Stimulated activated CD4-positive, alpha-beta T cell treated with anti-CD3 and anti-CD28 coated beads, Interleukin-1b, Interleukin-23, amount 100 ng/mL, for 48 hours (primary cell): ENCODE results near the gene VTCN1.
"Not testable (repeated sequence)": the region's sequence is repeated elsewhere in the genome, so short reads cannot be mapped to it uniquely, and the experiment has no call there.

Experiments
- DNase-seq: peaks from one replicate; pipeline ENCODE4 v3.0.0-alpha.2; 2020

The VTCN1 gene

DNA sequence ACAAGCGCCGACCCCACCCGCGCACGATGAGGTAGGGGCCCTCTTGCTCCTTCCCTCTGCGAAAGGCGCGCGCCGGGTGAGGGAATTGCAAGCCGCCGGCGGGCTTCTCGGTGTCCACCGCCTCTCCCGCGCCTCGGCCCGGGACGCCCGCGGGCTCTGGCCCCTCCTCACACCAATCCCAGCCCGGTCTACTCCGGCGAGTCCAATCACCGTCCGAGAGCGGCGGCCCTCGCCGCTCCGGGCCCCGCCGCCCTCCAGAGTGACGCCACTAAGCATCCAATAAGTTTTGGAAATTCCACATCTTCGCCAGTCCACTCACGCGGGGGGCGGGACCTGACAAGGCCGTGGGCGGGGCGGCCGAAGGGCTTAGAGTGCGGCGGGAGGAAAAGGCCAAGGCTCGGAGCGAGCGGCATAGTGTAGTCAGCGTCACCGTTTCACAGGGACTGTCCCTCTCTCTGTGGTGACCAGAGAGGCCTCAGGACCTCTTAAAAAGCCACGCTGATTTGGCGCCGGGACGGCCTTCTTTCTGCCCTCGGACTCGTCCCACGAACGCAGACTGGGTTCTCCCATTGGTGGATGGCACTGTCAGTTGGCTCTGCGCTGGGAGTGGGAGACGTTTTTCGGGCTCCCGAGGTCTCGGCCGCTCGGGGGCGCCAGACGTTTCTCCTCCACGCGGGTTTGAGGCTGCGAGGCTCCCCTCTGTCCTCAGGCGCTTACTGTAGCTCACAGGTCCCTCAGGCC lies 89.0 kb downstream of the VTCN1 start, which contains the start of gene TRIM45:
TSS of gene TRIM45 (minus strand) at position 161 of the 741 bp plus-strand sequence. CDS start 548 bp downstream, outside the sequence.
- peak; percentile 85 for DNase-seq

DNA sequence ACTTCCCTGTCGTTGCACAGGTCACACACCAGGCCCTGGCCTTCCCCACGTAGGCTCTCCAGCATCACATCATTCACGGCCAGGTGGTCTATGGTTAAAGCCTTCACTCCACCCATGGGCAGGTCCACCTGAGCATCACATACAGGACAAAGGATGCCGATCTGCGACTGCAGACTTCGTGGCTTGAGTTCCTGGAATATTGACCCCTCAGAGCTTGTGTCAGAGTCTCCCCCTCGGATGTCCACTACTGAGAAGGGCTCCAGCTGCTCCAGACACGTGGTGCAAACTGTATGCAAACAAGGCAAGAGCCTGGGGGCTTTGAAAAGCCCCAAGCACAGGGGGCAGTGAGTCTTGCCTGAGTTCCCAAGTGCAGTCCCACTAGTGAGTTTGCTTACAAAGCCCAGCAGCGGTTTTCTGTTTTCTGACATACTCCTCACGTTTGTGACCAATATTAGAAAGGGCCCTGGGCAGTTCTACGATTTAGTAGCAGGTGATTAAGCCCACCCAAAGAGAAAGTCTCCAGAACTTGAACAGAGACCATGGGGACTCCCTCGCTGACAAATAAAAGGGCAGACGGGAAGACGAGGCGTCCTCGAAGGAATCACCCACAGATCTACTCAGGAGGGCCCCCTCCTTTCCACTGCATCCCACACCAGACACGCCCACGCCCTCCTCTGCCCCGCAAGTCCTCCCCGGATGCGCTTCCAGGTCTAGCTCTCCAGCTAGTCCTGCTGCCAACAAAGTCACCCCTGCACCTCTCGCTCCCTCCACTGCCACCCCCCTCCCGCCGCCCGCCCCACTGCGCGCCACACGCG lies 89.7 kb downstream of the VTCN1 start:
- DNase-seq: no peak

GRCh38 chr1:117119144-117119543 lies 91.6 kb downstream of the VTCN1 start:
- DNase-seq: not testable (repeated sequence)

DNA sequence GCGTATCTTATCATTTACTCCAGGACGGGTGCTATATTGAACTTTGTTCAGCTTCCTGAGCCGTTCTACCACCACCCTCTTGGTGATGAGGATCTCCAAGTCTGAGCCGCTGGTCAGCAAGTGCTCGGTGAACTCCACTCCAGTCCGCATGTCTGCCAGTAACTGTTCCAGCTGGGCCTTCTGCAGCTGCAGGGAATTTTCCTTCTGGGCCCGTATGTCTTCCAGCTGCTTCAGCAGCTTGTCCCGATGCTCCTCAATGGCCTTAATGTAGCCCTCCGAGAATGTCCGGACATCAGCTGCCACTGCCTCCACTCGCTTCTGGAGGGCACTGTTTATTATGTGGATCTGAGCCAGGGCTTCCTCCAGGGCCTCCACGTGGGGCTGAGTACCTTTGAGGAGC lies 92.6 kb downstream of the VTCN1 start:
- DNase-seq: no peak

- no peak for DNase-seq
These were observed 93.0 kb downstream of the VTCN1 start for GRCh38 chr1:117117697-117118096.

DNA sequence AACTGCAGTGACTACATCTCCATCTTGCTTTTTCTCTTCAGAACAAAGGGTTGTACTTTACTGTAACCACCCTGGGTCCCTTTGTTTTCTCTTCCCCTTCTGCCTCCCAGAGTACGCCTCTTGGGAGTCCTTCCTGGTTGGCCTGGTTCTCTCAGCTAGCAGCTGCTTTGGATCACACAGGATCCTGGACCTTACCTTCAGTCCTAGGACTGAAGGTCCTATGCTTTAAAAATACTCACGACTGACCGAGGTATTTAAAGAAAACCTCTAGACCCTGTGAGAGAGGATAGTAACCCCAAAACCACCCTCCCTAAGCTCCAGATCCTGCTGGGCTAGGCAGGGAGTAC lies 94.0 kb downstream of the VTCN1 start:
- no peak for DNase-seq

DNA sequence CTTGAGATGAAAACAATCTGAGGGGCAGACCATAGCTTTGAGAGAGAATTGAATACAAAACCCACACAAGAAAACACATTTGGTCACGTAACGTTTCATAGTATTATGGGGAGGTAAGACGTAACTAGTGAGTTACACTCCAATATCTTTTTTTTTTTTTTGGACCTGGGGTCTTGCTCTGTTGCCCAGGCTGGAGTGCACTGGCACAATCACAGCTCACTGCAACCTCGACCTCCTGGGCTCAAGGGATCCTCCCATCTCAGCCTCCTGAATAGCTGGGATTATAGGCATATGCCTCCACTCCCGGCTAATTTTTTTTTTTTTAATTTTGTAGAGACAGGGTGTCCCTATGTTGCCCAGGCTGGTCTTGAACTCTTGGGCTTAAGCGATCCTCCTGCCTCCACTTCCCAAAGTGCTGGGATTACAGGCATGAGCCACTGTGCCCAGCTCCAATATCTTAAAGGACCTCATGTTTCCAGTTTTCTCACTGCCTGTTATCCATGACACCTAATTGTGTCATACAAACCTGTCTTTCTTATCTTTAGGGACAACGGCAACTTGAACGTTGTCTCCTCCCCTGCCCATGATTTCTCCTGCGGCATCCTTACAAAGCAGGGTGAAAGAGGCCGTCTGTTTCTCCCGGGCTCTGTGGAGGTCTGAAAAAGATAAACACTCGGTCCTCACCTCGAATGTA lies 94.5 kb downstream of the VTCN1 start:
- no peak for DNase-seq

GRCh38 chr1:117114877-117115276 lies 95.8 kb downstream of the VTCN1 start:
- no peak for DNase-seq

DNA sequence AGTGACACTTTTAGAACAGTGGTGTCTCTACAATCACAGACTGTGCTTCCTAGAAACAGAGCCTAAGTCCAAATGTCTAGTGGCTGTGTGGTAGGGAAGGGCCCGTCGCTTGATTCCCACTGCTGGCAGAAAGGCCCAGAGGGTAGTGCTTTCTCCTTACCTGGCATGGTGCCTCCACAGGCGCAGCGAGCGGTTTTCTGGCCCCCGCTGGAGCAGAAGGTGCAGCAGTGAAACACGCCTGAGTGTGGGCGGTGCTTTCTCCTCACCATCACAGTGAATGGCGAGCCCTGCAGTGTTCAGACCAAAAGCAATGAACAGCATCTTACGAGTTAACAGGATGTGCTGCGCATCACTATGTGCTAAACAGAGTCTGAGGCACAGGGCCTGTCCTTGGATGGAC lies 97.5 kb downstream of the VTCN1 start:
- no peak for DNase-seq

DNA sequence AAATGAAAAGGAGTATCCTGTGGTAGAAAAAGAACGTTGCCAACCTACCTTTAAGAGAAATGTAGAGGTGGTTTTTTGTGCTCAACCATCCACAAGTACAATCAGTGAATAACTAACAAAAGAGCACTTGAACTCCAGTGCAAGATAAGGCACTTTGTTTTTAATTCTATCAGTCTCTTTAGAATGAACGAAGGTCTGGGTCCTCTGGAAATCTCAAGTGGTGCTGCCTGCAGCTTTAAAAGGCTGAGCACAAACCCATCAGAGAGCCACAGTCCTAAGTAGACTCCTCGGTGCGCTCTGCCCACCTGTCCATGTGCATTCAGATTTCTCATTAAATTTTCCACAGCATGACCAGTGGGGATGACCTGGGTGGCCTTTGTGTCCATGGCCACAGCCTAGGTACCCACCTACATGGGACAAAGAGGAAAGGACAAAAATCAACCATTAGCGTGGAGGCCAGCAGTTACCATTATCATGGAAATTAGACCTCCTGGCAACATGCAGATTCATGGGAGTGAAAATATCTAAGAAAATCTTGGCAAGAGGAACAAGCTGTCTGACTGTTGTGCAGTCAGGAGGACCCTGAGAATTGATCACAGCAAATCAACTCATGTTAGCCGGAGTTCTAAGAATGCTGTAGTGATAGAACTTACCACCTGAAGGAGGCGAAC lies 98.5 kb downstream of the VTCN1 start:
- DNase-seq: no peak

- DNase-seq: no peak
These were observed 100.0 kb downstream of the VTCN1 start for GRCh38 chr1:117110774-117111173.

GRCh38 chr1:117107364-117107763 lies 103.4 kb downstream of the VTCN1 start:
- no peak for DNase-seq

DNA sequence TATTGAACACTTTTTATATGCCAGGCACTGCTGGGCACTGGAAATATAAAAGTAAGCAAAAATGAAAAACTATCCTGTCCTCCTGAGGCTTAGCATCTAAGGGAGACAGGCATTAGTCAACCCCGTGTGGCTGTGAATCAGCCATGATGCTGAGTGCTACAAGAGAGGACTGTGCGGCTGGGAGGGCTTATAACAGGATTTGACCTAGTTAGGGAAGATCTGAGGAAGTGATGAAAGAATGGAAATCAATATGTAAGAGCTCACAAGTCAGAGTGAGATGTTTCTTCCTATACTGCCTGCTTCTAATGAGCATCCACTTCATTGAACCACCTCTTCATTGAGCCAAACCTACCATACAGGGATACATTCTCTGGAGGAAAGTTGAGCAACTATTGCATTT lies 104.2 kb downstream of the VTCN1 start:
- no peak for DNase-seq

- DNase-seq: no peak
These were observed 105.0 kb downstream of the VTCN1 start for GRCh38 chr1:117105722-117106121.

DNA sequence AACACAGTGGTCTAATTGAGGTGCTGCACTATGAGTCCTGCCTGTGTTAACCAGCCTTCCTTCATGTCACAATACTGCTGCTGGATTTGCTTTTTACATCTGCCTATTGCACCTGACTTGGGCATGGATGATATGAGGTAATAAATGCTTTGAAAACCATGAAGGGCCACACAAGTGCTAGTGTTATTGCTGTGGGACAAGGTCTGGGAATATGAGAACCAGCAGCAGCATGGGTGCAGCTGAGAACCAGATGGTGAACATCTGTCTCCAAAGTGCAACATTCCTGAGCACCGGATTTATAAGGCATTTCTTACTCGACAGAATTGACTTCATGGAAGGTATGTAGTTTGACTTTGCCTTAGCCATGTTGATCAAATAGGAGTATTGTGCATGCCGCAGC lies 105.7 kb downstream of the VTCN1 start:
- no peak for DNase-seq

DNA sequence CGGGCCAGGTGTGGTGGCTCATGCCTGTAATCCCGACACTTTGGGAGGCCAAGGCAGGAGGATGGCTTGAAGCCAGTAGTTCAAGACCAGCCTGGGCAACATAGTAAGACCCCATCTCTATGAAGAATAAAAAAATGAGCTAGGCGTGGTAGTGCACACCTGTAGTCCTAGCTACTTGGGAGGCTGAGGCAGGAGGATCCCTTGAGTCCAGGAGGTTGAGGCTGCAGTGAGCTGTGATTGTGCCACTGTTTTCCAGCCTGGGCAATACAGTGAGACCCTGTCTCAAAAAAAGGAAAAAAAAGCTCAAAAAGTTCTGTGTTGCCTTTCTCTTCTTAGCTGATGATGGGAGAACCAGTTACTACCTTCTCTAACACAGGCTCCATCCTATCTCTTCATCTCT lies 108.9 kb downstream of the VTCN1 start:
- not testable (repeated sequence) for DNase-seq

DNA sequence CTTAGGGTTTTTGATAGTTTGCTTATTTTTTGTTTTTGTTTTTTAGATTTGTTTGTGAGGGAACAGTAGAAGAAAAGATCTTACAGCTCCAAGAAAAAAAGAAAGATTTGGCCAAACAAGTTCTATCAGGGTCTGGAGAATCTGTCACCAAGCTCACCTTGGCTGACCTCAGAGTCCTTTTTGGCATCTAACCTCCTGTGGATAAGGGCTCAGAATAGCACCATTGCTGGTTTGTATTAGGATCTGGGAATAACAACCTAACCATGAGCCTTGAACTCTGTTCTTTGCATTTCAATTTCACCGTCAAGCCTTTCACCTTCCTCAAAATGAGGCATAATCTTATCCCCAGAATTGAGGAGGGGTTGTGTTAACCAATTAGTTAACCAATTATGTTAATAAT lies 109.4 kb downstream of the VTCN1 start:
- DNase-seq: no peak

- no peak for DNase-seq
These were observed 112.3 kb downstream of the VTCN1 start for GRCh38 chr1:117098287-117098890.

- no peak for DNase-seq
These were observed 113.3 kb downstream of the VTCN1 start for GRCh38 chr1:117097443-117097842.

GRCh38 chr1:117096951-117097408 lies 113.7 kb downstream of the VTCN1 start:
- no peak for DNase-seq

DNA sequence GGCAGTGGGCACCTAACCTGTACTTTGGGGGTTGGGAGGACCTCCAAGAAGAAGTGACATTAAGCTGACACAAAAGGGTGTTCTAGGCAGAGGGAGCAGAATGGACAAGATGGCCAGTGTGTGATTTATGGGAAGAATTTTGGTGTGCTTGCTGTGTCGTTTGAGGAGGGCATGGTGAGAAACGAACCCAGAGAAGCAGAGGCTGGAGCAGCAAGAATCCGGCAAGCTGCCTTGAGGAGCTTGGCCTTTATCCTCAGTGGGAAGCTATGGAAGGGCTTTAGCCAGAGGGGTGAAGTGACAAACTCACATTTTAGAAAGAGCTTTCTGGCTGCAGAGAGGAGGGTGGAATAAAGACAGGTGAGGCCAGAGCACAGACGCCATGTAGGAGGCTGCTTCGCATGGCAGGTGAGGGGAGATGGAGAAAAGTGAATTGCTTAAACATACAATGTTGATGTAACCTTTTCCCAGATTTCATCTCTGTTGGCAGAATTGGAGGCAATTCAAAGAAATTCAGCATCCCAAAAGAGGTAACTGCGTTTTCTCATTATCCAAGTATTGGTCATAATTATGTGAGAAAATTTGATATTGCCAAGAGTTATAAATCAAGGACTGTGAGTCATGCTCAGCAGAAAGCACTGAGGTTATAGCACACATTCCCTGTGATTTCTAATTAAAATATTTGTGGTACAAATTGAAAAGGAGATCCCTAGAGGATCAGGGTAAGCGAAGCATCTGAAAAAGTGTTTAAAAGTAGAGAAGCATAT lies 115.7 kb downstream of the VTCN1 start:
- no peak for DNase-seq
